ENCODE measurements around the gene CFAP69. TPM values are rescaled to one million over a fixed set of nuclear protein-coding genes. Genes with fewer than 3 reads are reported as not detected.
A peak's percentile ranks its signal among the peaks of the same experiment; 100 is the strongest.

The CFAP69 gene
- total and polyA plus RNA-seq, 10 of the 15 experiments (the other 5 are each of a cell fraction or from before 2014, with no cell fraction given): 0.11 to 3.1 (median 0.48) TPM; not detected in 1

DNA sequence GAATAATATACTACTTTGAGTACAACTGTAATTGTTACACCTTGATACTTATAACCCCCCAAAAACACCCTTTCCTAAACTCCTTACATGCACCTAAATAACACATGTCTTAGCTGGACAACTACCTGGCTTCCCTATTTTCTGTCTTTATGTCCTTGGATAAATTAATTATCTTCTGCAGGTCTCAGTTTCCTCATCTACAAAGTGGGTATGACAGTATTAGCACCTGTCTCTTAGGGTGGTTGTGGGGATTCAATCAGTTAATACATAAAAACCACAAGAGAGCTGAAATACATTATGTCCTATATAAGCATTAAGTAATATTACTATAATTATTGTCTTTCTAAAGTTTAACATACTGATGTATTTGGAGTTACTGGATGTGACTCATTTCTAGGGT is 22.6 kb upstream of the CFAP69 start:
- ChIA-PET RAD21 (ENCODE audit: unreplicated experiment) (interaction anchor here (1.2 to 4.5 kb wide), 8 partner anchors 10 to 68 kb away, joined by 3 to 63 read pairs (median 11); partner anchors contain the start of genes CFAP69, STEAP1 and STEAP2), POLR2A (interaction anchor here (1.2 to 5.7 kb wide), 7 partner anchors 10 to 56 kb away, joined by 3 to 40 read pairs (median 12); partner anchors contain the start of genes CFAP69 and STEAP2), CTCF (interaction anchor here (1.0 to 8.3 kb wide), 7 partner anchors 10 to 44 kb away, joined by 3 to 67 read pairs (median 7); partner anchors contain the start of gene STEAP2), SMC1A (ENCODE audit: uncharacterized antibody, unreplicated experiment) (interaction anchor here (0.9 to 12.3 kb wide), 11 partner anchors 9 to 64 kb away, joined by 3 to 116 read pairs (median 7); partner anchors contain the start of gene STEAP2)
- FAIRE-seq: no peak
- H3K27ac ChIP-seq (ENCODE audit: control insufficient read depth, insufficient read depth): no peak overlapping the region
- TF ChIP-seq MYC (IDR thresholded peaks at IDR 0.05; ENCODE audit: insufficient read depth, insufficient read length, insufficient replicate concordance, low read length, severe bottlenecking) (no peak), ZNF622 (IDR thresholded peaks at IDR 0.05) (no peak), ZNF217 (IDR thresholded peaks at IDR 0.05) (peak; percentile 54; the same call in 1 of the 2 replicates)
- no peaks in the 10 kb centered on the region for H3K79me2 ChIP-seq (ENCODE audit: control insufficient read depth, insufficient read depth, low read length)
- DNase-seq (ENCODE audit: low read depth, low spot score): no peak
- H3K4me1 ChIP-seq (ENCODE audit: control insufficient read depth, insufficient read depth, low read length): no peaks in the 10 kb centered on the region
- no peak overlapping the region for H3K9ac ChIP-seq (ENCODE audit: control insufficient read depth, insufficient read depth, low read length)
- H4K20me1 ChIP-seq (ENCODE audit: control insufficient read depth, insufficient read depth): no peaks in the 10 kb centered on the region
- H3K9me3 ChIP-seq (replicated peaks; ENCODE audit: control insufficient read depth, insufficient read depth, low read length): no peaks in the 10 kb centered on the region
- in situ Hi-C loops (cut with MboI): no loop called here
- H3K36me3 ChIP-seq (ENCODE audit: control insufficient read depth in 2 of 2, insufficient read depth in 2 of 2, low read length in 1 of 2): no peaks in the 10 kb centered on the region
- ATAC-seq: peak; percentile 11; the same call in 1 of the 3 replicates
- no TSS peak for BruUV-seq (replicated peaks)
- no peak overlapping the region for H3K4me2 ChIP-seq (ENCODE audit: control insufficient read depth, insufficient read depth)
- no peak overlapping the region for H2AFZ ChIP-seq (ENCODE audit: control insufficient read depth, low read depth, low read length)
- no peaks in the 10 kb centered on the region for H3K27me3 ChIP-seq (replicated peaks in 1 of 2; ENCODE audit: control insufficient read depth in 2 of 2, insufficient read depth in 2 of 2, low read length in 1 of 2)
- no peak overlapping the region for H3K4me3 ChIP-seq
- intact Hi-C loops (cut with micrococcal nuclease; ENCODE audit: unreplicated experiment): no loop called here

DNA sequence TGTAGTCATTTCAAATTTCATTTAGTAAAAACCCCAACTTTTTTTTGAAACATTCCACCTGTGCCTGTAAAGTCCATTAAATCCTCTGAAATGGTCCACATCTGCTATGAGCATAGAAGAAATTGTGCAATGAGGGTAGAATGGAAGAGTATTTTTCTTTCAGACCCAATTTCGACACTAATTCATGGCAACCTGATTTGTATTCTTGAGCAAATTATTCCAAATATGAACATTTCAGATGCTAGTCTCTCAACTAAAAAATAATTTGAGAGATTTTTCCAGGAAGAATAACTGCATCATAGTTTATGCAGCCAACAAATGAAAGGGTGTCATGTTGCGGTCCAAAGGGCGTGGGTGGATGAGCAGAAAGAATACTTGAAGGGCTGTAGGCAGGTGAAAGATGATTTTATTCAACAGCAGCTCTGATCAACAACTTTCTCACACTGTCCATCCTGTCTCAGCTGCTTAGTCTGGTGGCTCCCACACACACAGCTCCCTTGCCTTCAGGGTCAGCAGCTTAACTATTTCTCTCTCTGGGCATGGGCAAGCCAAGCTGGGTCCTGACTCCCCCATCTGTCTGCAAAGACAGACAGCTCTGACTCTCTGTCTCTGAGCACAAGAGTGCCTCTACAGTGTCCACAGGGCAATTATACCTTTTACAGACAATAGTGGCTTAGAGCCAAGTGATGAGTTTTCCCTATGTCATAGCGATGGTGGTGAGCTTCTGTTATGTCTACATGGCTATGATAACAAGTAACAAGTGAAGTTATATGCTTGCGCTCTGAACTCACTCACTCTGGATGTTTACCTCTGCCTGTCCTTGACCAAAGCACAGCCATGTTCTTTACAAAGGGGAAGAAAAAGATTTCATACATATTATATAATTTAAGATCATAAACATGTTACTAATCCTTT is 21.9 kb upstream of the CFAP69 start:
- no peak for DNase-seq (ENCODE audit: low read depth, low spot score)
- Histone ChIP-seq H3K27me3 (replicated peaks in 1 of 2; ENCODE audit: control insufficient read depth in 2 of 2, insufficient read depth in 2 of 2, low read length in 1 of 2) (no peaks in the 10 kb centered on the region), H3K4me3 (no peak overlapping the region), H3K9ac (ENCODE audit: control insufficient read depth, insufficient read depth, low read length) (no peak overlapping the region), H3K79me2 (ENCODE audit: control insufficient read depth, insufficient read depth, low read length) (no peaks in the 10 kb centered on the region), H3K4me1 (ENCODE audit: control insufficient read depth, insufficient read depth, low read length) (no peaks in the 10 kb centered on the region), H2AFZ (ENCODE audit: control insufficient read depth, low read depth, low read length) (no peak overlapping the region), H3K27ac (ENCODE audit: control insufficient read depth, insufficient read depth) (no peak overlapping the region), H3K9me3 (replicated peaks; ENCODE audit: control insufficient read depth, insufficient read depth, low read length) (no peaks in the 10 kb centered on the region), H3K4me2 (ENCODE audit: control insufficient read depth, insufficient read depth) (no peak overlapping the region), H3K36me3 (ENCODE audit: control insufficient read depth in 2 of 2, insufficient read depth in 2 of 2, low read length in 1 of 2) (no peaks in the 10 kb centered on the region), H4K20me1 (ENCODE audit: control insufficient read depth, insufficient read depth) (no peaks in the 10 kb centered on the region)
- no TSS peak for BruUV-seq (replicated peaks)
- 43% methylated on average over 5 of the region's 5 CpGs for WGBS (ENCODE audit: insufficient coverage, insufficient replicate concordance, low lambda C conversion rate, missing lambda C conversion rate)
- CTCF ChIA-PET: interaction anchor here (0.8 to 8.3 kb wide), 13 partner anchors 10 to 485 kb away, joined by 3 to 67 read pairs (median 4); partner anchors contain the start of genes STEAP1 and STEAP2
- ATAC-seq: peak; percentile 75
- SMC1A ChIA-PET (ENCODE audit: uncharacterized antibody, unreplicated experiment): interaction anchor here (0.7 to 12.3 kb wide), 21 partner anchors 9 to 1414 kb away, joined by 3 to 116 read pairs (median 4); partner anchors contain the start of genes STEAP1 and STEAP2
- RAD21 ChIA-PET (ENCODE audit: unreplicated experiment): interaction anchor here (0.9 to 4.5 kb wide), 12 partner anchors 10 to 68 kb away, joined by 3 to 63 read pairs (median 4); partner anchors contain the start of genes CFAP69, STEAP1 and STEAP2
- in situ Hi-C loops (cut with MboI) (no loop called here), intact Hi-C loops (cut with micrococcal nuclease; ENCODE audit: unreplicated experiment) (no loop called here)
- peak; percentile 31 for FAIRE-seq
- POLR2A ChIA-PET: interaction anchor here (1.2 to 5.7 kb wide), 12 partner anchors 9 to 69 kb away, joined by 3 to 40 read pairs (median 5); partner anchors contain the start of genes CFAP69, STEAP1 and STEAP2
- TF ChIP-seq IKZF2 (IDR thresholded peaks at IDR 0.05): peak; percentile 18 to 33; a peak in 2 of 4 replicates
- TF ChIP-seq MEF2A (IDR thresholded peaks at IDR 0.05; ENCODE audit: insufficient read depth, low read depth, low read length): no peak
- peak in 1 of 2 experiments; percentile 57; a peak in 1 of 3 replicates for TF ChIP-seq EGR1 (IDR thresholded peaks at IDR 0.05; ENCODE audit: borderline replicate concordance in 1 of 2, low read depth in 2 of 2, low read length in 2 of 2)
- peak; percentile 44; the same call in 1 of the 2 replicates for TF ChIP-seq ATF7 (IDR thresholded peaks at IDR 0.05; ENCODE audit: low read depth)
- TF ChIP-seq, protein P1, sequence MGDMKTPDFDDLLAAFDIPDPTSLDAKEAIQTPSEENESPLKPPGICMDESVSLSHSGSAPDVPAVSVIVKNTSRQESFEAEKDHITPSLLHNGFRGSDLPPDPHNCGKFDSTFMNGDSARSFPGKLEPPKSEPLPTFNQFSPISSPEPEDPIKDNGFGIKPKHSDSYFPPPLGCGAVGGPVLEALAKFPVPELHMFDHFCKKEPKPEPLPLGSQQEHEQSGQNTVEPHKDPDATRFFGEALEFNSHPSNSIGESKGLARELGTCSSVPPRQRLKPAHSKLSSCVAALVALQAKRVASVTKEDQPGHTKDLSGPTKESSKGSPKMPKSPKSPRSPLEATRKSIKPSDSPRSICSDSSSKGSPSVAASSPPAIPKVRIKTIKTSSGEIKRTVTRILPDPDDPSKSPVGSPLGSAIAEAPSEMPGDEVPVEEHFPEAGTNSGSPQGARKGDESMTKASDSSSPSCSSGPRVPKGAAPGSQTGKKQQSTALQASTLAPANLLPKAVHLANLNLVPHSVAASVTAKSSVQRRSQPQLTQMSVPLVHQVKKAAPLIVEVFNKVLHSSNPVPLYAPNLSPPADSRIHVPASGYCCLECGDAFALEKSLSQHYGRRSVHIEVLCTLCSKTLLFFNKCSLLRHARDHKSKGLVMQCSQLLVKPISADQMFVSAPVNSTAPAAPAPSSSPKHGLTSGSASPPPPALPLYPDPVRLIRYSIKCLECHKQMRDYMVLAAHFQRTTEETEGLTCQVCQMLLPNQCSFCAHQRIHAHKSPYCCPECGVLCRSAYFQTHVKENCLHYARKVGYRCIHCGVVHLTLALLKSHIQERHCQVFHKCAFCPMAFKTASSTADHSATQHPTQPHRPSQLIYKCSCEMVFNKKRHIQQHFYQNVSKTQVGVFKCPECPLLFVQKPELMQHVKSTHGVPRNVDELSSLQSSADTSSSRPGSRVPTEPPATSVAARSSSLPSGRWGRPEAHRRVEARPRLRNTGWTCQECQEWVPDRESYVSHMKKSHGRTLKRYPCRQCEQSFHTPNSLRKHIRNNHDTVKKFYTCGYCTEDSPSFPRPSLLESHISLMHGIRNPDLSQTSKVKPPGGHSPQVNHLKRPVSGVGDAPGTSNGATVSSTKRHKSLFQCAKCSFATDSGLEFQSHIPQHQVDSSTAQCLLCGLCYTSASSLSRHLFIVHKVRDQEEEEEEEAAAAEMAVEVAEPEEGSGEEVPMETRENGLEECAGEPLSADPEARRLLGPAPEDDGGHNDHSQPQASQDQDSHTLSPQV (IDR thresholded peaks at IDR 0.05): peak; percentile 97
- TF ChIP-seq NR2F1 (conservative IDR thresholded peaks at IDR 0.05): peak; percentile 42; the same call in 1 of the 2 replicates
- TF ChIP-seq MTA2 (IDR thresholded peaks at IDR 0.05; ENCODE audit: low read depth): peak; percentile 54; the same call in 1 of the 2 replicates
- no peak for TF ChIP-seq IRF4 (IDR thresholded peaks at IDR 0.05; ENCODE audit: low read depth, low read length)

All from GM12878 (cell line).